Measurements from ENCODE around the gene CRYBG3.

DNA sequence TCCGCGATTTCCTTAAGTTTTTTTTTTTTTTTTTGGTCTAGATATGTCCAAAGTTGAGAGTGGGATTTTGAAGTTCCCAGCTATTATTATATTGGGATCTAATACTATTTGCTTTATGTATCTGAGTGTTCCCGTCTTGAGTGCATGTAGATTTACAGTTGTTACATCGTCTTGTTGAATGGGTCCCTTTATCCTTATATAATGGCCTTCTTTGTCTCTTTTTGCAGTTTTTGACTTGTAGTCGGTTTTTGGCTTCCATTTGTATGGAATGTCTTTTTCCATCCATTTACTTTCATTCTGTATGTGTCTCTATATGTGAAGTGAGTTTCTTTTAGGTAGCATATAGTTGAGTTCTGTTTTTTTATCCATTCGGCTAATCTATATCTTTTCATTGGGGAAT, 35.6 kb downstream of the CRYBG3 start:
- TF ChIP-seq, protein P1, sequence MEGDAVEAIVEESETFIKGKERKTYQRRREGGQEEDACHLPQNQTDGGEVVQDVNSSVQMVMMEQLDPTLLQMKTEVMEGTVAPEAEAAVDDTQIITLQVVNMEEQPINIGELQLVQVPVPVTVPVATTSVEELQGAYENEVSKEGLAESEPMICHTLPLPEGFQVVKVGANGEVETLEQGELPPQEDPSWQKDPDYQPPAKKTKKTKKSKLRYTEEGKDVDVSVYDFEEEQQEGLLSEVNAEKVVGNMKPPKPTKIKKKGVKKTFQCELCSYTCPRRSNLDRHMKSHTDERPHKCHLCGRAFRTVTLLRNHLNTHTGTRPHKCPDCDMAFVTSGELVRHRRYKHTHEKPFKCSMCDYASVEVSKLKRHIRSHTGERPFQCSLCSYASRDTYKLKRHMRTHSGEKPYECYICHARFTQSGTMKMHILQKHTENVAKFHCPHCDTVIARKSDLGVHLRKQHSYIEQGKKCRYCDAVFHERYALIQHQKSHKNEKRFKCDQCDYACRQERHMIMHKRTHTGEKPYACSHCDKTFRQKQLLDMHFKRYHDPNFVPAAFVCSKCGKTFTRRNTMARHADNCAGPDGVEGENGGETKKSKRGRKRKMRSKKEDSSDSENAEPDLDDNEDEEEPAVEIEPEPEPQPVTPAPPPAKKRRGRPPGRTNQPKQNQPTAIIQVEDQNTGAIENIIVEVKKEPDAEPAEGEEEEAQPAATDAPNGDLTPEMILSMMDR (IDR thresholded peaks at IDR 0.05; ENCODE audit: low read depth, low read length, missing input control): no peak
- TF ChIP-seq, protein P2, sequence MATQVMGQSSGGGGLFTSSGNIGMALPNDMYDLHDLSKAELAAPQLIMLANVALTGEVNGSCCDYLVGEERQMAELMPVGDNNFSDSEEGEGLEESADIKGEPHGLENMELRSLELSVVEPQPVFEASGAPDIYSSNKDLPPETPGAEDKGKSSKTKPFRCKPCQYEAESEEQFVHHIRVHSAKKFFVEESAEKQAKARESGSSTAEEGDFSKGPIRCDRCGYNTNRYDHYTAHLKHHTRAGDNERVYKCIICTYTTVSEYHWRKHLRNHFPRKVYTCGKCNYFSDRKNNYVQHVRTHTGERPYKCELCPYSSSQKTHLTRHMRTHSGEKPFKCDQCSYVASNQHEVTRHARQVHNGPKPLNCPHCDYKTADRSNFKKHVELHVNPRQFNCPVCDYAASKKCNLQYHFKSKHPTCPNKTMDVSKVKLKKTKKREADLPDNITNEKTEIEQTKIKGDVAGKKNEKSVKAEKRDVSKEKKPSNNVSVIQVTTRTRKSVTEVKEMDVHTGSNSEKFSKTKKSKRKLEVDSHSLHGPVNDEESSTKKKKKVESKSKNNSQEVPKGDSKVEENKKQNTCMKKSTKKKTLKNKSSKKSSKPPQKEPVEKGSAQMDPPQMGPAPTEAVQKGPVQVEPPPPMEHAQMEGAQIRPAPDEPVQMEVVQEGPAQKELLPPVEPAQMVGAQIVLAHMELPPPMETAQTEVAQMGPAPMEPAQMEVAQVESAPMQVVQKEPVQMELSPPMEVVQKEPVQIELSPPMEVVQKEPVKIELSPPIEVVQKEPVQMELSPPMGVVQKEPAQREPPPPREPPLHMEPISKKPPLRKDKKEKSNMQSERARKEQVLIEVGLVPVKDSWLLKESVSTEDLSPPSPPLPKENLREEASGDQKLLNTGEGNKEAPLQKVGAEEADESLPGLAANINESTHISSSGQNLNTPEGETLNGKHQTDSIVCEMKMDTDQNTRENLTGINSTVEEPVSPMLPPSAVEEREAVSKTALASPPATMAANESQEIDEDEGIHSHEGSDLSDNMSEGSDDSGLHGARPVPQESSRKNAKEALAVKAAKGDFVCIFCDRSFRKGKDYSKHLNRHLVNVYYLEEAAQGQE (IDR thresholded peaks at IDR 0.05): no peak
- TF ChIP-seq SP1 (IDR thresholded peaks at IDR 0.05): no peak
- no peak for TF ChIP-seq HNF4A (conservative IDR thresholded peaks at IDR 0.05)
- no peak for TF ChIP-seq TAF1 (conservative IDR thresholded peaks at IDR 0.05)
- TF ChIP-seq GABPA (IDR thresholded peaks at IDR 0.05 in 1 of 2, conservative IDR thresholded peaks at IDR 0.05 in 1 of 2): no peak
- no peak for TF ChIP-seq JUND (IDR thresholded peaks at IDR 0.05)
- TF ChIP-seq, protein P3, sequence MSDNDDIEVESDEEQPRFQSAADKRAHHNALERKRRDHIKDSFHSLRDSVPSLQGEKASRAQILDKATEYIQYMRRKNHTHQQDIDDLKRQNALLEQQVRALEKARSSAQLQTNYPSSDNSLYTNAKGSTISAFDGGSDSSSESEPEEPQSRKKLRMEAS (IDR thresholded peaks at IDR 0.05): no peak
